H1 (cell line): Measurements from ENCODE around the gene C12orf56. TPM values are rescaled to one million over a fixed set of nuclear protein-coding genes. Genes with fewer than 3 reads are reported as not detected.

Experiments
- CTCF ChIA-PET: fragments of 300-600 bp; sonication (Branson Sonifier 250); formaldehyde crosslinking; loops from one replicate; lab custom pipeline; 2021; ENCODE audit not compliant: partially characterized antibody; lab: Charles Lee
- POLR2A ChIA-PET: fragments of 300-600 bp; sonication (Branson Sonifier 250); formaldehyde crosslinking; loops from one replicate; lab custom pipeline; 2021; ENCODE audit warnings: inconsistent platforms; ENCODE audit not compliant: partially characterized antibody; lab: Charles Lee
- DNase-seq, 2 experiments: peaks; one replicate each; pipeline versions ENCODE4 v3.0.0 to v3.0.0-alpha.2; 2010 to 2022; ENCODE audit warnings: low spot score in 2 of 2, low read depth in 1 of 2, mixed read lengths in 1 of 2
- FAIRE-seq: peaks from 2 replicates; lab custom pipeline; 2011; peaks lifted over from hg19 to GRCh38; lab: Jason Lieb, UNC
- H2AFZ ChIP-seq: 2 replicates; pipeline ENCODE4 v1.8.1; 2012; ENCODE audit warnings: low read length, inconsistent platforms
- H2AK5ac ChIP-seq: 2 replicates; pipeline ENCODE4 v1.6.1; 2013; ENCODE audit warnings: low read depth, low read length
- H2BK120ac ChIP-seq: replicated peaks from 2 replicates; pipeline ENCODE3; 2013; ENCODE audit warnings: low read depth, low read length, inconsistent platforms
- H2BK12ac ChIP-seq: 2 replicates; pipeline ENCODE4 v1.6.1; 2013; ENCODE audit warnings: low read depth, low read length
- H2BK15ac ChIP-seq: 2 replicates; pipeline ENCODE4 v1.6.1; 2013; ENCODE audit warnings: low read length
- H2BK20ac ChIP-seq: 2 replicates; pipeline ENCODE4 v1.6.1; 2013; ENCODE audit warnings: low read length
- H2BK5ac ChIP-seq: 2 replicates; pipeline ENCODE4 v1.6.1; 2013; ENCODE audit warnings: low read depth, low read length
- H3K14ac ChIP-seq: 2 replicates; pipeline ENCODE4 v1.6.1; 2013; ENCODE audit warnings: inconsistent platforms; ENCODE audit not compliant: insufficient read length
- H3K18ac ChIP-seq: 2 replicates; pipeline ENCODE4 v1.6.1; 2013; ENCODE audit warnings: low read length; ENCODE audit errors: extremely low read depth
- H3K23ac ChIP-seq: 2 replicates; pipeline ENCODE4 v1.6.1; 2013; ENCODE audit warnings: inconsistent platforms; ENCODE audit not compliant: insufficient read length
- H3K23me2 ChIP-seq: 2 replicates; pipeline ENCODE4 v1.6.1; 2013; ENCODE audit warnings: low read depth, low read length
- H3K27ac ChIP-seq: 2 replicates; pipeline ENCODE4 v1.6.1; 2011; ENCODE audit warnings: low read depth, low read length, inconsistent platforms
- H3K27me3 ChIP-seq, 4 experiments: replicated peaks in 1 of 4; 1 replicate in 1 of 4; 2 replicates in 3 of 4; pipeline versions ENCODE4 v1.6.1 to v1.8.1; 2011 to 2013; ENCODE audit warnings: low read length in 3 of 4, mild to moderate bottlenecking in 3 of 4, inconsistent platforms in 2 of 4, mixed read lengths in 2 of 4, moderate library complexity in 1 of 4; ENCODE audit not compliant: control insufficient read depth in 3 of 4, insufficient read depth in 3 of 4; ENCODE audit errors: extremely low read depth in 1 of 4
- H3K36me3 ChIP-seq, 4 experiments: 2 replicates each; pipeline versions ENCODE4 v1.6.1 to v1.8.1; 2011 to 2013; ENCODE audit warnings: mild to moderate bottlenecking in 4 of 4, low read length in 3 of 4, moderate library complexity in 2 of 4, control low read depth in 1 of 4, inconsistent platforms in 1 of 4; ENCODE audit not compliant: insufficient read depth in 4 of 4, control insufficient read depth in 2 of 4
- H3K4ac ChIP-seq: replicated peaks from 2 replicates; pipeline ENCODE3; 2013; ENCODE audit warnings: low read length, low read depth, mixed read lengths, inconsistent platforms; ENCODE audit not compliant: insufficient read length
- H3K4me1 ChIP-seq, 4 experiments: replicated peaks in 1 of 4; 1 replicate in 1 of 4; 2 replicates in 3 of 4; pipeline versions ENCODE4 v1.6.1 to v1.8.1; 2011 to 2013; ENCODE audit warnings: low read length in 3 of 4, inconsistent platforms in 2 of 4, mixed read lengths in 1 of 4; ENCODE audit not compliant: insufficient read depth in 4 of 4, control insufficient read depth in 3 of 4
- H3K4me2 ChIP-seq, 2 experiments: 2 replicates each; pipeline versions ENCODE4 v1.6.1 to v1.8.1; 2011 to 2013; ENCODE audit warnings: low read depth in 2 of 2, low read length in 2 of 2, control low read depth in 1 of 2, inconsistent platforms in 1 of 2, mild to moderate bottlenecking in 1 of 2; ENCODE audit not compliant: insufficient read depth in 1 of 2
- H3K4me3 ChIP-seq, 4 experiments: fragments of 200-600, 300-600 bp in 1 of 4; sonication (generic), shearing (Covaris generic), sonication (Bioruptor Twin) in 1 of 4; 2 replicates each; pipeline versions ENCODE4 v1.5.1 to v1.8.1; 2011 to 2016; ENCODE audit warnings: low read length in 4 of 4, low read depth in 3 of 4, control low read depth in 2 of 4, inconsistent platforms in 2 of 4, mild to moderate bottlenecking in 2 of 4, mixed read lengths in 1 of 4, moderate library complexity in 1 of 4; ENCODE audit not compliant: insufficient read depth in 2 of 4; ENCODE audit errors: extremely low read depth in 1 of 4
- H3K56ac ChIP-seq: replicated peaks from 2 replicates; pipeline ENCODE3; 2013; ENCODE audit warnings: low read depth, mild to moderate bottlenecking, mixed read lengths, low read length, inconsistent platforms; ENCODE audit not compliant: insufficient read length
- H3K79me1 ChIP-seq: 2 replicates; pipeline ENCODE4 v1.6.1; 2013; ENCODE audit warnings: low read depth, low read length, control low read depth
- H3K79me2 ChIP-seq, 2 experiments: 2 replicates each; pipeline versions ENCODE4 v1.6.1 to v1.8.1; 2012 to 2013; ENCODE audit warnings: low read length in 2 of 2, mild to moderate bottlenecking in 2 of 2, inconsistent platforms in 1 of 2; ENCODE audit not compliant: insufficient read depth in 2 of 2, control insufficient read depth in 1 of 2
- H3K9ac ChIP-seq, 4 experiments: replicated peaks in 1 of 4; 1 replicate in 1 of 4; 2 replicates in 3 of 4; pipeline versions ENCODE4 v1.6.1 to v1.8.1; 2011 to 2013; ENCODE audit warnings: low read depth in 3 of 4, low read length in 3 of 4, control low read depth in 2 of 4, mild to moderate bottlenecking in 2 of 4, moderate library complexity in 2 of 4, inconsistent platforms in 1 of 4; ENCODE audit errors: extremely low read depth in 1 of 4
- H3K9me3 ChIP-seq, 2 experiments: 2 replicates each; pipeline versions ENCODE4 v1.6.1 to v1.8.1; 2012 to 2013; ENCODE audit warnings: mild to moderate bottlenecking in 2 of 2, moderate library complexity in 2 of 2, control low read depth in 1 of 2, inconsistent platforms in 1 of 2, low read depth in 1 of 2, low read length in 1 of 2, mixed read lengths in 1 of 2; ENCODE audit not compliant: insufficient read depth in 2 of 2
- H4K20me1 ChIP-seq, 2 experiments: replicated peaks in 1 of 2; 2 replicates each; pipeline versions ENCODE3 to v1.8.1; 2011 to 2013; ENCODE audit warnings: inconsistent platforms in 2 of 2, low read length in 2 of 2, mild to moderate bottlenecking in 1 of 2; ENCODE audit not compliant: insufficient read depth in 2 of 2, control insufficient read depth in 1 of 2
- H4K5ac ChIP-seq: 2 replicates; pipeline ENCODE4 v1.6.1; 2013; ENCODE audit warnings: low read length, low read depth, mixed read lengths, inconsistent platforms; ENCODE audit not compliant: insufficient read length
- H4K8ac ChIP-seq: 2 replicates; pipeline ENCODE4 v1.8.0; 2013; ENCODE audit warnings: mild to moderate bottlenecking, moderate library complexity, low read length, inconsistent platforms; ENCODE audit not compliant: insufficient read depth; ENCODE audit errors: extremely low read depth
- H4K91ac ChIP-seq: replicated peaks from 2 replicates; pipeline ENCODE3; 2013; ENCODE audit warnings: low read length, mixed read lengths, inconsistent platforms; ENCODE audit not compliant: insufficient read length
- KDM5A ChIP-seq: fragments of 200-600 bp; IDR thresholded peaks from 2 replicates; pipeline ENCODE4 v1.7.1; 2012; ENCODE audit warnings: mild to moderate bottlenecking, low read length, inconsistent platforms, mixed read lengths
- NRF1 ChIP-seq: IDR thresholded peaks from 2 replicates; pipeline ENCODE4 v1.6.1; 2011; ENCODE audit warnings: mild to moderate bottlenecking, low read depth, low read length, improper control_type of control experiment
- SAP30 ChIP-seq: fragments of 300-600 bp; sonication (generic); IDR thresholded peaks from 2 replicates; pipeline ENCODE4 v1.7.1; 2012; ENCODE audit warnings: low read length, moderate library complexity, mild to moderate bottlenecking, inconsistent platforms; ENCODE audit not compliant: insufficient read depth, insufficient replicate concordance
- WGBS, 2 experiments: shearing (Covaris generic) in 1 of 2; methylation state at CpG; one replicate each; pipeline versions ENCODE4 v1.1.6 to v1.1.7; 2013 to 2015; ENCODE audit warnings: low lambda C conversion rate in 2 of 2, mixed read lengths in 2 of 2, inconsistent platforms in 1 of 2, low coverage in 1 of 2, missing lambda C conversion rate in 1 of 2; ENCODE audit not compliant: insufficient replicate concordance in 2 of 2, insufficient coverage in 1 of 2, insufficient read length in 1 of 2; ENCODE audit errors: extremely low coverage in 1 of 2, missing lambda C conversion rate in 1 of 2; 5-methylcytosine and 5-hydroxymethylcytosine counted together
- polyA plus RNA-seq, 7 experiments: library from polyadenylated mRNA; depleted of rRNA in 3 of 7; stranded (reverse) in 5 of 7; unstranded in 2 of 7; fragments of >200 nt in 5 of 7; fragments of 200-250 nt in 2 of 7; gene quantifications; 1 replicate in 5 of 7; 2 replicates in 1 of 7; 4 replicates in 1 of 7; pipeline versions ENCODE4 v1.2.1 to v1.2.3, GENCODE V29; 2011 to 2013; ENCODE audit warnings: missing spikeins in 2 of 7, mixed read lengths in 2 of 7
- total RNA-seq: library from RNA; stranded (reverse); fragmentation: NEBNext Ultra II Directional; extraction: Animal tissue kit (Norgen Biotek cat#: 25700); gene quantifications from 2 replicates; pipeline ENCODE4 v1.2.1, GENCODE V29; 2021

The C12orf56 gene
- total and polyA plus RNA-seq, 2 of the 8 experiments (the other 6 are each of a cell fraction or from before 2014, with no cell fraction given): 1.1 to 2.9 TPM

- H3K23me2 ChIP-seq: no peaks in the 10 kb centered on the region
- POLR2A ChIA-PET: no interaction called here
- no peak for TF ChIP-seq SAP30
- no peak for TF ChIP-seq KDM5A
- TF ChIP-seq NRF1: no peak
Observed at GRCh38 chr12:64383675-64384074, 6.9 kb downstream of the C12orf56 start.

More at GRCh38 chr12:64383675-64384074, 6.9 kb downstream of the C12orf56 start:
- Histone ChIP-seq H4K8ac (no peak overlapping the region), H3K9ac (no peak overlapping the region), H2BK12ac (no peak overlapping the region), H2BK5ac (no peak overlapping the region), H3K9me3 (no peaks in the 10 kb centered on the region), H3K27me3 (no peaks in the 10 kb centered on the region), H4K5ac (no peak overlapping the region), H3K4me1 (no peaks in the 10 kb centered on the region), H3K4me2 (no peak overlapping the region), H2BK15ac (no peak overlapping the region), H3K79me1 (no peaks in the 10 kb centered on the region), H3K4ac (no peak overlapping the region), H4K91ac (no peak overlapping the region), H3K79me2 (no peaks in the 10 kb centered on the region), H3K14ac (no peak overlapping the region), H4K20me1 (no peaks in the 10 kb centered on the region), H3K36me3 (no peaks in the 10 kb centered on the region), H2BK20ac (no peak overlapping the region), H3K27ac (no peak overlapping the region), H2AK5ac (no peak overlapping the region), H3K56ac (no peak overlapping the region), H3K4me3 (no peak overlapping the region), H2BK120ac (no peak overlapping the region), H3K18ac (no peak overlapping the region), H2AFZ (no peak overlapping the region), H3K23ac (no peak overlapping the region)
- no peak for DNase-seq
- CTCF ChIA-PET: interaction anchor here (0.7 to 1.4 kb wide), 3 partner anchors 31 to 393 kb away, joined by 3 read pairs; no protein-coding TSS in a partner anchor
- no peak for FAIRE-seq
- 88% methylated on average over 1 of the region's 1 CpG; no CpG with 5 or more reads in 1 of the 2 experiments for WGBS, 2 experiments
